Measurements from ENCODE around the gene NOVA2. TPM values are rescaled to one million over a fixed set of nuclear protein-coding genes. Genes with fewer than 3 reads are reported as not detected.

The NOVA2 gene
- total RNA-seq, 1 experiment from 2014 or later: not detected

DNA sequence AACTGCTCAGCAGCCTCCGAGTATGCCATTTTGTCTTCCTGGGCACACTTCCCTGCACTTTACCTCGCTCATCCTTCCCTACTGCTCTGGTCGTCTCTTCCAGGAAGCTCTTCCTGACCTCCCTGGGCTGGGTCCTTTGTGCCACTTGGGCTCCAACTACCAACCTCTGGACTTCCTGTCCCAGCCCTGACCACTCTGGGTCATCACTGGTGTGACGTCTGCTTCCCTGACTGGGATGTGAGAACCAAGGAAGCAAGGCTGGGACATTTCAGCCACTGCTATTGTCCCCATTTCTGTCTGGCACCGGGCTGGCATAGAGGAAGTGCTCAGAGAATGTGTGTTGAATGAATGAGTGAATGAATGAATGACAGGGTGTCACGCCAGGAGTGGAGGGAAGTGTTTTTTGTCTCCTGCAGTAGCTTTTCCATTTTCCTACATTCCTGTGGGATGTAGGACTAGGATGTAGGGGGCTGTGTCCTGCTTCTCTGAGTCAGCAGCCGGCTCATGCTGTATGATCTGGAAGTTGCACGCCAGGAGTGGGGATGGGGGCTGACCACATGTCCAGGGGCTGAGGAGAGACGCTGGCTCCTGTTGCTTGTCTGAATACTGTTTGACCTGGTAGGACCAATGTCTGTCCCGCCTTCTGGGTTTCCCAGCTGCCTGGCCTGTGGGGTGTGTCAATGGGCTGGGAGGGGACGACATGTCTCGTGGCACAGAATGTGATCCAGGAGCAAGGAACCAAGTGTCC lies 14.7 kb downstream of the NOVA2 start:
- intact Hi-C loops (cut with micrococcal nuclease; ENCODE audit: unreplicated experiment): no loop called here
- ChIA-PET POLR2A (ENCODE audit: low non-redundant PET) (no interaction called here), CTCF (interaction anchor here (0.6 kb wide), 1 partner anchor 363 kb away, joined by 3 read pairs; no protein-coding TSS in a partner anchor)
- no peaks in the 10 kb centered on the region for H3K36me3 ChIP-seq (ENCODE audit: insufficient read depth, low read length, poor library complexity, severe bottlenecking)
- H3K27me3 ChIP-seq (replicated peaks; ENCODE audit: insufficient read depth, low read depth, low read length, poor library complexity): peaks cover 33% of the 10 kb centered on the region
- BruUV-seq (replicated peaks): no TSS peak
- no peak for DNase-seq (ENCODE audit: low spot score)
- no peak overlapping the region for H3K4me3 ChIP-seq (ENCODE audit: low read depth, low read length, poor library complexity, severe bottlenecking)
- no peak for TF ChIP-seq EZH2 (IDR thresholded peaks at IDR 0.05; ENCODE audit: borderline replicate concordance, low read depth, low read length, poor library complexity, severe bottlenecking)
- TF ChIP-seq, protein P1, sequence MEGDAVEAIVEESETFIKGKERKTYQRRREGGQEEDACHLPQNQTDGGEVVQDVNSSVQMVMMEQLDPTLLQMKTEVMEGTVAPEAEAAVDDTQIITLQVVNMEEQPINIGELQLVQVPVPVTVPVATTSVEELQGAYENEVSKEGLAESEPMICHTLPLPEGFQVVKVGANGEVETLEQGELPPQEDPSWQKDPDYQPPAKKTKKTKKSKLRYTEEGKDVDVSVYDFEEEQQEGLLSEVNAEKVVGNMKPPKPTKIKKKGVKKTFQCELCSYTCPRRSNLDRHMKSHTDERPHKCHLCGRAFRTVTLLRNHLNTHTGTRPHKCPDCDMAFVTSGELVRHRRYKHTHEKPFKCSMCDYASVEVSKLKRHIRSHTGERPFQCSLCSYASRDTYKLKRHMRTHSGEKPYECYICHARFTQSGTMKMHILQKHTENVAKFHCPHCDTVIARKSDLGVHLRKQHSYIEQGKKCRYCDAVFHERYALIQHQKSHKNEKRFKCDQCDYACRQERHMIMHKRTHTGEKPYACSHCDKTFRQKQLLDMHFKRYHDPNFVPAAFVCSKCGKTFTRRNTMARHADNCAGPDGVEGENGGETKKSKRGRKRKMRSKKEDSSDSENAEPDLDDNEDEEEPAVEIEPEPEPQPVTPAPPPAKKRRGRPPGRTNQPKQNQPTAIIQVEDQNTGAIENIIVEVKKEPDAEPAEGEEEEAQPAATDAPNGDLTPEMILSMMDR (conservative IDR thresholded peaks at IDR 0.05; ENCODE audit: low read depth, low read length): no peak
- no peaks in the 10 kb centered on the region for H3K4me1 ChIP-seq (ENCODE audit: insufficient read depth, low read length, poor library complexity, severe bottlenecking)
- H3K27ac ChIP-seq (ENCODE audit: low read depth, low read length, poor library complexity, severe bottlenecking): no peak overlapping the region
- no peaks in the 10 kb centered on the region for H3K9me3 ChIP-seq (ENCODE audit: low read depth, low read length, poor library complexity, severe bottlenecking)

DNA sequence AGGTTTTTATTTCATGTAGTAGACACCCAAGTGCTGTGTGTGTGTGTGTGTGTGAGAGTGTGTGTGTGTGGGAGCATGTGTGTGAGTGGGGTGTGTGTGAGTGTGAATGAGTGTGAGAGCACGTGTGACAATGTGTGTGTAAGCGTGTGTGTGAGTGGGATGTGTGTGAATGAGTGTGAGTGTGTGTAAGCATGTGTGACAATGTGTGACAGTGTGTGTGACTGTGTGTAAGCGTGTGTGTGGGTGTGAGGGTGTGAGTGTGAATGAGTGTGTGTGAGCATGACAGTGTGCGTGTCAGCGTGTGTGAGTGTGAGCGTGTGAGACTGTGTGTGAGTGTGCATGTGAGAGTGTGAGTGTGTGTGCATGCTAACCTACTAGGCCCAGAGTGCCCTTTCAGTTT lies 15.3 kb downstream of the NOVA2 start:
- Histone ChIP-seq H3K27ac (ENCODE audit: low read depth, low read length, poor library complexity, severe bottlenecking) (no peak overlapping the region), H3K36me3 (ENCODE audit: insufficient read depth, low read length, poor library complexity, severe bottlenecking) (no peaks in the 10 kb centered on the region), H3K9me3 (ENCODE audit: low read depth, low read length, poor library complexity, severe bottlenecking) (no peaks in the 10 kb centered on the region), H3K4me3 (ENCODE audit: low read depth, low read length, poor library complexity, severe bottlenecking) (no peak overlapping the region), H3K4me1 (ENCODE audit: insufficient read depth, low read length, poor library complexity, severe bottlenecking) (peaks cover under 1% of the 10 kb centered on the region), H3K27me3 (replicated peaks; ENCODE audit: insufficient read depth, low read depth, low read length, poor library complexity) (peaks cover 33% of the 10 kb centered on the region)
- ChIA-PET POLR2A (ENCODE audit: low non-redundant PET) (no interaction called here), CTCF (no interaction called here)
- no peak for DNase-seq (ENCODE audit: low spot score)
- no TSS peak for BruUV-seq (replicated peaks)
- TF ChIP-seq EZH2 (IDR thresholded peaks at IDR 0.05; ENCODE audit: borderline replicate concordance, low read depth, low read length, poor library complexity, severe bottlenecking): no peak
- TF ChIP-seq, protein P1 (conservative IDR thresholded peaks at IDR 0.05; ENCODE audit: low read depth, low read length): no peak
- intact Hi-C loops (cut with micrococcal nuclease; ENCODE audit: unreplicated experiment): no loop called here

DNA sequence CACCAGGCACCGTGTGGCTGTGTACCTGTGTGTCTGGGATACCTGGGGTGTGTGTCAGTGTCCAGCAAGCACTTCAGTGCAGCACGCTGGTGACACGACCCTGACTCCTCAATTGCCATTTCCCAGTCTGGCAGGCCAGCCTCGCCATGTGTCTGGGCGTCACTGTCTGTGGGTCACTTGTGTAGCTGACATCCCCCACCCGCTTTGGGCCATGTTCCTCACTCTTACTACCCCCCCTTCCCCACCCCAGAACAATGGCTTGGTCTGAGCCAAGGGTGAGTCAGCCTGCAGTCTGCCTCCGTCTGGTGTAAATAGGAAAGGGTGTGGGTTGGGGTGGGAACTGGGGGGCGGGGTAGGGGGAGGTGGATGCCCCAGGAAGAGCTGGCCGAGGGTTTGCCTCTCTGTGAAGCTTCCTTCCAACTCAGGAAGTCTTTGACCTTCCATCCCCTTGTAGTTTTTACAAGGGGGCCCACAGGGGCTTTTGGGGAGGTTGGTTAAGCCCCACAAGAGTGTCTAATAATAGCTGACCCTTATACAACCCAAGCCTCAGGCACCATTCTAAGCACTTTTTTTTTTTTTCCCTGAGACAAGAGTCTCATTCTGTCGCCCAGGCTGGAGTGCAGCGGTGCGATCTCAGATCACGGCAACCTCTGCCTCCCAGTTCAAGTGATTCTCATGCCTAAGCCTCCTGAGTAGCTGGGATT lies 17.6 kb downstream of the NOVA2 start:
- Histone ChIP-seq H3K36me3 (ENCODE audit: insufficient read depth, low read length, poor library complexity, severe bottlenecking) (no peaks in the 10 kb centered on the region), H3K4me1 (ENCODE audit: insufficient read depth, low read length, poor library complexity, severe bottlenecking) (peaks cover 6% of the 10 kb centered on the region), H3K27me3 (replicated peaks; ENCODE audit: insufficient read depth, low read depth, low read length, poor library complexity) (peaks cover 28% of the 10 kb centered on the region), H3K27ac (ENCODE audit: low read depth, low read length, poor library complexity, severe bottlenecking) (no peak overlapping the region), H3K4me3 (ENCODE audit: low read depth, low read length, poor library complexity, severe bottlenecking) (no peak overlapping the region), H3K9me3 (ENCODE audit: low read depth, low read length, poor library complexity, severe bottlenecking) (no peaks in the 10 kb centered on the region)
- DNase-seq (ENCODE audit: low spot score): no peak
- TF ChIP-seq, protein P1 (conservative IDR thresholded peaks at IDR 0.05; ENCODE audit: low read depth, low read length): no peak
- no peak for TF ChIP-seq EZH2 (IDR thresholded peaks at IDR 0.05; ENCODE audit: borderline replicate concordance, low read depth, low read length, poor library complexity, severe bottlenecking)
- ChIA-PET CTCF (no interaction called here), POLR2A (ENCODE audit: low non-redundant PET) (no interaction called here)
- intact Hi-C loops (cut with micrococcal nuclease; ENCODE audit: unreplicated experiment): no loop called here
- BruUV-seq (replicated peaks): no TSS peak

Data from A673 (cell line).